ENCODE data around the gene HPSE2. TPM values are rescaled to one million over a fixed set of nuclear protein-coding genes. Genes with fewer than 3 reads are reported as not detected.

HPSE2 gene
- total and polyA plus RNA-seq, 2 of the 8 experiments (the other 6 are each of a cell fraction or from before 2014, with no cell fraction given): 0.41 to 0.58 TPM

GRCh38 chr10:98420786-98421185, 814.9 kb downstream of the HPSE2 start:
- no peak overlapping the region for H3K56ac ChIP-seq (replicated peaks; ENCODE audit: insufficient read length, low read depth, low read length)
- H2BK20ac ChIP-seq (ENCODE audit: low read length): no peak overlapping the region
- H2AFZ ChIP-seq (ENCODE audit: low read length): no peak overlapping the region
- no peaks in the 10 kb centered on the region for H3K79me1 ChIP-seq (ENCODE audit: low read depth, low read length)
- DNase-seq (ENCODE audit: low read depth in 1 of 2, low spot score in 2 of 2) (no peak), FAIRE-seq (no peak)
- no peak overlapping the region for H3K4ac ChIP-seq (replicated peaks; ENCODE audit: insufficient read length, low read depth, low read length)
- no peak overlapping the region for H2AK5ac ChIP-seq (ENCODE audit: low read depth, low read length)
- no peaks in the 10 kb centered on the region for H3K23me2 ChIP-seq (ENCODE audit: low read depth, low read length)
- no peak overlapping the region for H4K5ac ChIP-seq (ENCODE audit: insufficient read length, low read depth, low read length)
- no peak overlapping the region for H2BK15ac ChIP-seq (ENCODE audit: low read length)
- H3K27ac ChIP-seq (ENCODE audit: low read depth, low read length): no peak overlapping the region
- H3K23ac ChIP-seq (ENCODE audit: insufficient read length): no peak overlapping the region
- H3K4me1 ChIP-seq (replicated peaks in 1 of 4; ENCODE audit: control insufficient read depth in 3 of 4, insufficient read depth in 4 of 4, low read length in 3 of 4): no peaks in the 10 kb centered on the region
- ChIA-PET CTCF (ENCODE audit: partially characterized antibody) (no interaction called here), POLR2A (ENCODE audit: partially characterized antibody) (no interaction called here)
- no peak overlapping the region for H3K9ac ChIP-seq (replicated peaks in 1 of 4; ENCODE audit: extremely low read depth in 1 of 4, low read depth in 3 of 4, low read length in 3 of 4)
- no peaks in the 10 kb centered on the region for H3K27me3 ChIP-seq (replicated peaks in 1 of 4; ENCODE audit: control insufficient read depth in 3 of 4, extremely low read depth in 1 of 4, insufficient read depth in 3 of 4, low read length in 3 of 4)
- H4K91ac ChIP-seq (replicated peaks; ENCODE audit: insufficient read length, low read length): no peak overlapping the region
- H3K18ac ChIP-seq (ENCODE audit: extremely low read depth, low read length): no peak overlapping the region
- no peak overlapping the region for H3K14ac ChIP-seq (ENCODE audit: insufficient read length)
- WGBS, 2 experiments (ENCODE audit: extremely low coverage in 1 of 2, insufficient coverage in 1 of 2, insufficient read length in 1 of 2, insufficient replicate concordance in 2 of 2, low coverage in 1 of 2, low lambda C conversion rate in 2 of 2, missing lambda C conversion rate in 1 of 2): 92% methylated on average over 9 of the region's 9 CpGs; no CpG with 5 or more reads in 1 of the 2 experiments
- peaks cover 0 to 2% of the 10 kb centered on the region in 2 experiments for H4K20me1 ChIP-seq (replicated peaks in 1 of 2; ENCODE audit: control insufficient read depth in 1 of 2, insufficient read depth in 2 of 2, low read length in 2 of 2)
- no peak overlapping the region for H2BK12ac ChIP-seq (ENCODE audit: low read depth, low read length)
- no peak overlapping the region for H2BK5ac ChIP-seq (ENCODE audit: low read depth, low read length)
- H3K36me3 ChIP-seq (ENCODE audit: control insufficient read depth in 2 of 4, insufficient read depth in 4 of 4, low read length in 3 of 4): peaks cover 0 to 6% (median 2%) of the 10 kb centered on the region in 4 experiments; a peak in 4 of 8 replicates
- no peak overlapping the region for H2BK120ac ChIP-seq (replicated peaks; ENCODE audit: low read depth, low read length)
- no peak overlapping the region for H3K4me2 ChIP-seq (ENCODE audit: insufficient read depth in 1 of 2, low read depth in 2 of 2, low read length in 2 of 2)
- no peaks in the 10 kb centered on the region for H3K79me2 ChIP-seq (ENCODE audit: control insufficient read depth in 1 of 2, insufficient read depth in 2 of 2, low read length in 2 of 2)
- no peak overlapping the region for H3K4me3 ChIP-seq (ENCODE audit: extremely low read depth in 1 of 4, insufficient read depth in 2 of 4, low read depth in 3 of 4, low read length in 4 of 4)
- TF ChIP-seq BRCA1 (IDR thresholded peaks at IDR 0.05; ENCODE audit: low read depth, low read length) (no peak), NRF1 (IDR thresholded peaks at IDR 0.05; ENCODE audit: low read depth, low read length) (no peak), SIN3A (conservative IDR thresholded peaks at IDR 0.05 in 1 of 2, IDR thresholded peaks at IDR 0.05 in 1 of 2; ENCODE audit: low read depth in 1 of 2, low read length in 2 of 2) (no peak), TCF12 (IDR thresholded peaks at IDR 0.05; ENCODE audit: low read depth, low read length) (no peak), KDM4A (IDR thresholded peaks at IDR 0.05; ENCODE audit: low read depth, low read length, severe bottlenecking) (no peak), SUZ12 (IDR thresholded peaks at IDR 0.05; ENCODE audit: low read length) (no peak), TAF7 (optimal IDR thresholded peaks at IDR 0.05; ENCODE audit: borderline replicate concordance, low read depth, low read length) (no peak), SAP30 (IDR thresholded peaks at IDR 0.05; ENCODE audit: insufficient read depth, insufficient replicate concordance, low read length) (no peak)
- TF ChIP-seq, protein P1, sequence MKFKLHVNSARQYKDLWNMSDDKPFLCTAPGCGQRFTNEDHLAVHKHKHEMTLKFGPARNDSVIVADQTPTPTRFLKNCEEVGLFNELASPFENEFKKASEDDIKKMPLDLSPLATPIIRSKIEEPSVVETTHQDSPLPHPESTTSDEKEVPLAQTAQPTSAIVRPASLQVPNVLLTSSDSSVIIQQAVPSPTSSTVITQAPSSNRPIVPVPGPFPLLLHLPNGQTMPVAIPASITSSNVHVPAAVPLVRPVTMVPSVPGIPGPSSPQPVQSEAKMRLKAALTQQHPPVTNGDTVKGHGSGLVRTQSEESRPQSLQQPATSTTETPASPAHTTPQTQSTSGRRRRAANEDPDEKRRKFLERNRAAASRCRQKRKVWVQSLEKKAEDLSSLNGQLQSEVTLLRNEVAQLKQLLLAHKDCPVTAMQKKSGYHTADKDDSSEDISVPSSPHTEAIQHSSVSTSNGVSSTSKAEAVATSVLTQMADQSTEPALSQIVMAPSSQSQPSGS (IDR thresholded peaks at IDR 0.05; ENCODE audit: low read length): no peak
- H3K9me3 ChIP-seq (ENCODE audit: insufficient read depth in 2 of 2, low read depth in 1 of 2, low read length in 1 of 2): no peaks in the 10 kb centered on the region
- peak overlapping the region; percentile 40; the same call in 1 of the 2 replicates for H4K8ac ChIP-seq (ENCODE audit: extremely low read depth, insufficient read depth, low read length)

Measured in H1 (cell line).